HG03565 (cell line): Measurements from ENCODE around the gene HRH1.
"Not testable (repeated sequence)": the region's sequence is repeated elsewhere in the genome, so short reads cannot be mapped to it uniquely, and the experiment has no call there.

Experiments used
- ATAC-seq: cut with Tn5 transposase; IDR thresholded peaks from one replicate; pipeline ENCODE4 v1.9.1; 2021; ENCODE audit warnings: mild to moderate bottlenecking, moderate library complexity; ENCODE audit not compliant: unreplicated experiment

The HRH1 gene

DNA sequence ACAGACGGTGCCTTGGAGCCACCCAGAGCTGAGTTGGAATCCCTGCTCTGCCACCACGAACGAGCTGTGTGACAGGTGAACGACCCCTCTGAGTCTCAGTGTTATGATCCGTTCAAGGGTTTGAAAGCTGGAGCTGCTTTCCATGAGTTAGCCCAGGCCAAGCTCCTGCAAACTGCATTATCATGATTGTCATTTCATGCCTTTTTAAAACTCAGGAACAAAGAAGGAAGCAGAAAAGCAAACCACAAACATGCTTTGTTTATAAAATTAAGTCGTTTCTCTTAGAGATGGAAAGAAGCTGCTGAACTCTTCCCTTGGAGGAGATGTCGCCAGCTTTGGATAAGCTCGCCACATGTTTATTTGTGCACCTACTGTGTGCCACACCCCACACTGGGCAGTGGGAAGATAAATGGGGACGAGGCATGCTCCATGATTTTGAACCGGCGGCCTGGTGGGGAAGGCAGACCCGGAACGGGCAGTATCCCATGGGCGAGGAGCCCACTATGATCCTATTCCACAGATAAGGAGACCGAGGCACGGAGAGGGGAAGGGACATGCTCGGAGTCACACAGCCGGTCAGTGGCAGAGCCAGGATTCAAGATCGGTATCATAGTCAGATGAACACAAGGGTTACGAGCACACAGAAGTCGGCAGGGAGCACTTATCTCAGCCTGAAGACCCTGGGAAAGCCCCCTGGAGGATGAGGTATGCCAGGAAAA, 15.9 kb downstream of the HRH1 start:
- ATAC-seq = no peak

DNA sequence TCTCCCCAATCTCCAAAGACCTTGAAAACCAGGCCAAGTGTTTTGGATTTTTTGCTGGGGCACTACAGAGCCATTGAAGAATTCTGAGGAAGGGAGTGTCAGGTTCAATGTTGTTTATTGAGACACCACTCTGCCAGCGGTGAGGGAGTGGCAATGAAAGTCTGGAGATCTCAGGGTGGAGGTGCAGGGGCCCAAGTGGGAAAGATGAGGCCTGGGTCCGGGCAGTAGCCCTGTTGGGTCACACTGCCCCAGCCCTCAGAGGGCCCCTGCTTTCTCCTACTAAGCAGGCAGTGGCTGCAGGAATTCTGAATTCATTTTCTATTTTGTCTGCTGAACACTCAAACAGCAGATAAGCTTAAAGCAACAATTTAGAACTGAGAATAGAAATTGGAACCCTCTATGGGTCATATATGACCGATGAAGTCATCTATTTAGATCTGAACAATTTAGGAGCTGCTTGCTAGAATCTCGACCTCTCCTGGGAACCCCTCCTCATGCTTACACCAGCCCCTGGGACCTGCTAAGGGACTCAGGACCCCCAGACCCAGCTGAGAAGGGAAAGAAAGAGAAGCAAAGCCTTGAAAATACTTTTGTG, 17.9 kb downstream of the HRH1 start:
- no peak for ATAC-seq

GRCh38 chr3:11173828-11174465, 19.7 kb downstream of the HRH1 start:
- no peak for ATAC-seq

GRCh38 chr3:11178421-11178820, 24.1 kb downstream of the HRH1 start:
- ATAC-seq = no peak

GRCh38 chr3:11184328-11184969, 30.2 kb downstream of the HRH1 start:
- ATAC-seq = not testable (repeated sequence)

DNA sequence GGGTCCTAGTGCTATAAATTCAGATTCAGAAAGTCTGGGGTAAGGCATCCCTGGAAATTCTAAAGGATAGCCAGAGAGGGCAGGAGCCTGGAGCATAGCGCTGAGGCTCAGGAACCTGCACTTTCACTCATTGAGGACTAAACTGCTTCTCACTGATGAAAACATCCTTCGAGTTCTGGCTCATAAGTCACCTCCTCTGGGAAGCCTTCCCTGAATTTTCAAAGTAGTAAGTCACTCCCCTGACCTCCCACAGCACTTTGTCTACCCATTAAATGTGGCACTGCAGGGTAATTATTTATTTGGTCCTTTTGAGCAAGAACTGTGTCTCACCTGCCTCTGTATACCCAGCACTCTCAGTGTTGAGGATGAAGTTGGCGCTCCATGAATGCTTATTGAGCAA, 30.9 kb downstream of the HRH1 start:
- no peak for ATAC-seq

- no peak for ATAC-seq
Measured at GRCh38 chr3:11185564-11186317, 31.4 kb downstream of the HRH1 start.

DNA sequence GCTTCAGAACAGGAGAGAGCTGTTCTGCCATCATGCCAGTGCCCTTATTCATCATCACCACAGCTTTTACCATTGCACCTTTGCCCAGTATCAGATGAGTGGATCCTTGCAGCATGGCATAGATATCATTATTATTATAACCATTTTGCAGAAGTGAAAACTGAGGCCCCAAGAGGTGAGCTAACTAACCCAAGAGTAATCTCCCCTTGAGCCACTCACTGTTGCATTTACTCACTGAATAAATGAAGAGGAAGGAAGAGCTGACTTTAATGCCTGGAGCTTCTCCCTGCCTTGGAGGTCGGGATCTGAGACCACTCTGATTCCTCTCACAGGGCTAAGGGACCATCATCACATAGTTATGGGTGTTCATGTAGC, 32.0 kb downstream of the HRH1 start:
- no peak for ATAC-seq

DNA sequence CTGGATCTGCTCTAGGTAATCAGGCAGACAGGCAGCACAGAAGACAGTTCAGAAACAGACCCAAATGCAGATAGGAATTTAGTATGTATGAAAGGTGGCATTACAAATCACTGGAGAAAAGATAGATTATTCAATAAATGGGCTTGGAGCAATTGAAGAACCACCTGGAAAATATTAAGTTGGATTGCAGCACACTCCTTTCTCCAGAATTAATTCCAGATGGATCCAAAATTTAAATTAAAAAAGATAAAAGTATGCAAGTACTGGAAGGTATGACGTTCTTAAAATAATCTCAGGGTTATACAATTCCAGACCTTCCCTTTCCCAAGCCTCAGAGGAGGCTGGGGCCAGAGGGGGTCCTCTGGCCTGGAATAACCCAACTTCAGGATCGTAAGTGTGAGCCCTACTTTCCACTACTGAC, 32.5 kb downstream of the HRH1 start:
- no peak for ATAC-seq

GRCh38 chr3:11187681-11188080, 33.4 kb downstream of the HRH1 start:
- no peak for ATAC-seq

- no peak for ATAC-seq
Measured at GRCh38 chr3:11188231-11188630, 33.9 kb downstream of the HRH1 start.

GRCh38 chr3:11195201-11195600, 40.9 kb downstream of the HRH1 start:
- ATAC-seq = no peak

DNA sequence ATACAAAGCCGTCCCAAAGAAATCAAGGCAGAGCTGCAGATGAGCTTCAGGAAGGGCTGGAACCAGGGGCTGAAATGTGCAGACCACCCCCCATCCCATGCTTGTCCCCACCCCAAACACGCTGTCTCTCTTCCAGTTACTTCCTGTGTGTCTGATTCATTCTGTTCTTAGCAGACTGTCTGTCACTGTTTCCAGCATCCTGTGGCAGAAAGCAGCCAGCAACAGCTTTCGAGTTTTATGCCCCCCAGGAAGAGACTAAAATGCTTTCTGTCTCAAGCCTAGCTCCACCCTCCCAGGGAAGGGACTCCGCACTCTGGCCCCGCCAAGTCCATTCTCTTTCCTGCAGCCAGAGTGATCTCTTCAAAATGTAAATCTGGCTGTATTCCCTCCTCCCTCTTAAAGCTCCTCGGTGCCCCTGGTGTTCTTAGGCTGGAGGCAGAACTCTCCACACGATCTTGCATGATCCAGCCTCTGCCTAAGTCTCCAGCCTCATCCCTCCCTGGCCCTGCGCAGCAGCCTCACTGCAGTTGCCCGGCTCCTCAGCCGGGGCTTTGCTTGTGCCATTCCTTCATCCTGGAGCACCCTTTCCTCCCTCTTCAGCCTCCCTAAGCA, 41.5 kb downstream of the HRH1 start:
- ATAC-seq = no peak

GRCh38 chr3:11197484-11197883, 43.2 kb downstream of the HRH1 start:
- ATAC-seq = no peak

GRCh38 chr3:11198070-11198469, 43.8 kb downstream of the HRH1 start:
- no peak for ATAC-seq

DNA sequence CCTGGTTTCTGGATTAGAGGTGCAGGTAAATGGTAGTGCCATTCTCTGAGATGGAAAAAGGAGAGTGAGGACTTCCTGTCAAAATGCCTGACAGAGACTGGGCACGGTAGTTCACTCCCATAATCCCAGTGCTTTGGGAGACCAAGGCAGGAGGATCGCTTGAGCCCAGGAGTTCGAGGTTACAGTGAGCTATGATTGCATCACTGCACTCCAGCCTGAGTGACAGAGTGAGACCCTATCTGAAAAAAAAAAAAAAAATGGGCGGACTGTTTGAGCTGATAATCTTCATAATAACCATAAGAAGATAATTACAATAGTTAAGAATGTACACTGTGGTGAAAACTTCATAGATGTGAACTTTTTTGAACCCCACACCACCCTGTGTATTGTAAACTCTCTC, 44.2 kb downstream of the HRH1 start:
- ATAC-seq = no peak

DNA sequence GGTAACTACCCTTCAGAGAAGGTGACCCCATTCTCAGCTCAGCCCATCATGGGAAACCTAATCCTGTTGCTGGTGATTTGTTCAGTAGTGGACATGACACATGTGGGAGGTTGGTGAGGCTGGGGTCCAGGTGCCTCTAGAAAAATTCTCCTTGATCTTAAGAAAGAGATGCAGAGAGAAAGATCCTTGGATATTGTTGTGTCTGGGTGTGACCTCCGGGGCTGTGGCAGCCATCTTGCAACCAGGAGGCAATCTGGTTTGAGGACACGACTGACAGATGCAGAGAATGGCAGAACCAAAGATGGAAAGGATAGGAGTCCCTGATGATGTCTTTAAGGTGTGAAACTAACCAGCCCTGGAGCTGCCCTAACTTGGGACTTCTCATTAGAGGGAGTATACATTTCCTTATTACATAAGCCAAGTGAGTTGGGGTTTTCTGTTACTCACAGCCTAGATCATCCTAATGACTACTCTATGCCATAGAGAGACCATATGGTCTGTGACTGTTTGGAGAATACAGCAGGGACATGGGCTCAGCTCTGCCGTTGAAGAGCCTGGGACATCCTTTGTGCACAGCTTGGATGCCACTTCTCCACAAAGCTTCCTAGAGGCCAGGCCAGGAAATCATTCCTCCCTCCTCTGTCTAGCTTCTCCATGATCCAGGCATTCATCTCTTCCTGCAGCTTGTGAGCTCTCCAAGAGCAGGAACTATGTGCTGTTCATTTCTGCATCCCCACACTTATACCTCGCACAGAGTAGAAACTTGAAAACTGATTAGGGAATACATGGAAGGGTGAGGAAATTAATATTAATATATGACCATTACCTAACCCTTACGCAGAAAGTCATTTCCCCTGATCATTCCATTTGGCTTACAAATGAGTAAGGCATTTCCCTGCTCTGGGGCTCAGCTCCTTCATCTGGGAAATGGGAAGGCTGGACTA, 45.9 kb downstream of the HRH1 start:
- no peak for ATAC-seq

- no peak for ATAC-seq
Measured at GRCh38 chr3:11201251-11202019, 47.1 kb downstream of the HRH1 start.

DNA sequence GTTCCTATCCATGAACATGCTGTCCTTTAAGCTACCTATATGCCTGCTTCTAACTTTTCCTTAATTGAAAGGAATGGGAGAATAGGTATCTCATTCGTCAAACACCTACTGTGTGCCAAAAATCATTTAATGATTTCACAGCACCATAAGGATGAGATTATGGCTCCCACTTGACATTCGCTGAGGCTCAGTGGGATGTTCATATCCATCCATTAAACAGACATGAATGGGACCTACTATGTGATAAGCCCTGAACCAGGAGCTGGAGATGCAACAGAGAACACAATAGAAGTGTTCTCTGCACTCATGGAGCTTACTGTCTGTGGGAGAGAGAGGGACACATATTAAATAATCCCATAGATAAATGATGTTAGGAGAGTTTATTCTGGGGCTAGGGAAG, 49.7 kb downstream of the HRH1 start:
- no peak for ATAC-seq
